Measurements from ENCODE around the gene TRNAU1AP.

The TRNAU1AP gene

GRCh38 chr1:28545246-28545628 is 7.6 kb upstream of the TRNAU1AP start:
- TF ChIP-seq CTCF (IDR thresholded peaks at IDR 0.05; ENCODE audit: low read depth, low read length) = no peak
- H3K4me3 ChIP-seq (ENCODE audit: low read depth, low read length) = no peak overlapping the region

- no peak for TF ChIP-seq CTCF (IDR thresholded peaks at IDR 0.05; ENCODE audit: low read depth, low read length)
- no peak overlapping the region for H3K4me3 ChIP-seq (ENCODE audit: low read depth, low read length)
Observed at GRCh38 chr1:28548318-28548717, 4.6 kb upstream of the TRNAU1AP start.

- H3K4me3 ChIP-seq (ENCODE audit: low read depth, low read length) = no peak overlapping the region
- TF ChIP-seq CTCF (IDR thresholded peaks at IDR 0.05; ENCODE audit: low read depth, low read length) = no peak
Observed at GRCh38 chr1:28551381-28551780, 1.5 kb upstream of the TRNAU1AP start.

GRCh38 chr1:28560886-28561285 is 8.0 kb downstream of the TRNAU1AP start:
- no peak overlapping the region for H3K4me3 ChIP-seq (ENCODE audit: low read depth, low read length)
- TF ChIP-seq CTCF (IDR thresholded peaks at IDR 0.05; ENCODE audit: low read depth, low read length) = no peak

- H3K4me3 ChIP-seq (ENCODE audit: low read depth, low read length) = no peak overlapping the region
- no peak for TF ChIP-seq CTCF (IDR thresholded peaks at IDR 0.05; ENCODE audit: low read depth, low read length)
Observed at GRCh38 chr1:28564310-28564709, 11.4 kb downstream of the TRNAU1AP start.

- H3K4me3 ChIP-seq (ENCODE audit: low read depth, low read length) = no peak overlapping the region
Observed at GRCh38 chr1:28565040-28565439, 12.2 kb downstream of the TRNAU1AP start.

GRCh38 chr1:28565726-28566125 is 12.8 kb downstream of the TRNAU1AP start:
- H3K4me3 ChIP-seq (ENCODE audit: low read depth, low read length) = no peak overlapping the region
- no peak for TF ChIP-seq CTCF (IDR thresholded peaks at IDR 0.05; ENCODE audit: low read depth, low read length)

More at GRCh38 chr1:28565040-28565439, 12.2 kb downstream of the TRNAU1AP start:
- no peak for TF ChIP-seq CTCF (IDR thresholded peaks at IDR 0.05; ENCODE audit: low read depth, low read length)
